HCT116 (cell line): ENCODE results near the gene KLHDC8B. TPM values are rescaled to one million over a fixed set of nuclear protein-coding genes. Genes with fewer than 3 reads are reported as not detected.
A peak's percentile ranks its signal among the peaks of the same experiment; 100 is the strongest.

Source experiments
- ATAC-seq: fragments of 200-7000 bp; cut with Tn5 transposase; 2 replicates; pipeline ENCODE4 v1.9.1; 2020; ENCODE audit warnings: mild to moderate bottlenecking, moderate library complexity
- BruUV-seq: library from RNA; stranded (reverse); fragments of 400-500 nt; replicated peaks from 2 replicates; lab custom pipeline; 2021; lab: Mats Ljungman, UMichigan
- CTCF ChIA-PET: fragments of 300-600 bp; sonication (Branson Sonifier 250); formaldehyde crosslinking; loops from one replicate; lab custom pipeline; 2021; ENCODE audit warnings: antibody characterized with exemption; lab: Charles Lee
- POLR2A ChIA-PET: fragments of 300-600, 350-600 bp; sonication (Branson Sonifier 250); formaldehyde crosslinking; loops from one replicate; lab custom pipeline; 2021; ENCODE audit warnings: antibody characterized with exemption; lab: Charles Lee
- RAD21 ChIA-PET, 2 experiments: fragments of 300-600 bp; sonication (Branson Sonifier 250); formaldehyde crosslinking; loops; one replicate each; lab custom pipeline; 2023; ENCODE audit warnings: low total read pairs in 2 of 2; ENCODE audit not compliant: uncharacterized antibody in 2 of 2, unreplicated experiment in 2 of 2, low non-redundant PET in 1 of 2; lab: Charles Lee
- DNase-seq: peaks from one replicate; pipeline ENCODE4 v3.0.0-alpha.2; 2010; ENCODE audit warnings: low read depth, low spot score
- H2AFZ ChIP-seq: fragments of 200-600 bp; shearing (Covaris generic), sonication (generic); 2 replicates; pipeline ENCODE4 v1.6.1; 2017; ENCODE audit warnings: low read depth, mixed run types, mixed read lengths, antibody characterized with exemption, low read length; ENCODE audit not compliant: poor library complexity, severe bottlenecking
- H3K27ac ChIP-seq: 2 replicates; pipeline ENCODE4 v1.5.1; 2012; ENCODE audit warnings: low read depth, low read length
- H3K27me3 ChIP-seq: fragments of 200-600 bp; sonication (generic); 2 replicates; pipeline ENCODE4 v1.6.1; 2016; ENCODE audit warnings: mixed run types, low read length, mixed read lengths; ENCODE audit not compliant: insufficient read depth
- H3K36me3 ChIP-seq, 2 experiments: fragments of 200-500 bp in 1 of 2; fragments of 200-600 bp in 1 of 2; sonication (Bioruptor generic) in 1 of 2; sonication (generic) in 1 of 2; 2 replicates each; pipeline versions ENCODE4 v1.5.1 to v1.6.1; 2014 to 2016; ENCODE audit warnings: low read length in 2 of 2, inconsistent platforms in 1 of 2, mixed read lengths in 1 of 2, mixed run types in 1 of 2; ENCODE audit not compliant: insufficient read depth in 2 of 2, control insufficient read depth in 1 of 2
- H3K4me1 ChIP-seq, 2 experiments: fragments of 200-600 bp in 1 of 2; sonication (generic) in 1 of 2; 2 replicates each; pipeline versions ENCODE4 v1.5.1 to v1.6.1; 2012 to 2017; ENCODE audit warnings: low read length in 2 of 2, inconsistent platforms in 1 of 2, mild to moderate bottlenecking in 1 of 2, mixed read lengths in 1 of 2, mixed run types in 1 of 2, moderate library complexity in 1 of 2; ENCODE audit not compliant: insufficient read depth in 2 of 2, control insufficient read depth in 1 of 2
- H3K4me2 ChIP-seq: fragments of 200-600 bp; sonication (generic); 2 replicates; pipeline ENCODE4 v1.6.1; 2017; ENCODE audit warnings: mixed run types, low read length, mixed read lengths
- H3K4me3 ChIP-seq, 2 experiments: fragments of 200-600 bp in 1 of 2; sonication (generic) in 1 of 2; replicated peaks in 1 of 2; 2 replicates each; pipeline ENCODE4 v1.5.1; 2011 to 2016; ENCODE audit warnings: low read length in 2 of 2, control low read depth in 1 of 2, low read depth in 1 of 2, mild to moderate bottlenecking in 1 of 2, mixed read lengths in 1 of 2, mixed run types in 1 of 2
- H3K79me2 ChIP-seq: fragments of 200-600 bp; sonication (generic); 2 replicates; pipeline ENCODE4 v1.6.1; 2017; ENCODE audit warnings: mild to moderate bottlenecking, mixed run types, low read length, moderate library complexity, mixed read lengths; ENCODE audit not compliant: insufficient read depth
- H3K9ac ChIP-seq: fragments of 200-600 bp; sonication (generic); 2 replicates; pipeline ENCODE4 v1.6.1; 2016; ENCODE audit warnings: low read length, mixed read lengths
- H3K9me2 ChIP-seq: fragments of 200-600 bp; sonication (generic), shearing (Covaris generic); 2 replicates; pipeline ENCODE4 v1.6.1; 2017; ENCODE audit warnings: mixed run types, mild to moderate bottlenecking, moderate library complexity; ENCODE audit not compliant: insufficient read depth
- H3K9me3 ChIP-seq, 2 experiments: fragments of 200-500 bp in 1 of 2; fragments of 200-600 bp in 1 of 2; sonication (Bioruptor generic) in 1 of 2; sonication (generic) in 1 of 2; 2 replicates each; pipeline ENCODE4 v1.6.1; 2014 to 2017; ENCODE audit warnings: low read length in 2 of 2, mixed read lengths in 2 of 2, inconsistent platforms in 1 of 2, low read depth in 1 of 2, mild to moderate bottlenecking in 1 of 2, mixed run types in 1 of 2, moderate library complexity in 1 of 2; ENCODE audit not compliant: control insufficient read depth in 1 of 2, insufficient read depth in 1 of 2
- H4K20me1 ChIP-seq: fragments of 200-600 bp; sonication (generic), shearing (Covaris generic); 2 replicates; pipeline ENCODE4 v1.6.1; 2017; ENCODE audit warnings: mixed run types, mild to moderate bottlenecking, moderate library complexity; ENCODE audit not compliant: insufficient read depth
- EGR1 ChIP-seq: IDR thresholded peaks from 2 replicates; pipeline ENCODE4 v1.6.1; 2012; ENCODE audit warnings: low read depth
- ELF1 ChIP-seq: IDR thresholded peaks from 2 replicates; pipeline ENCODE4 v1.6.1; 2012; ENCODE audit warnings: low read depth, borderline replicate concordance
- EZH2 ChIP-seq: fragments of 200-600 bp; sonication (generic); IDR thresholded peaks from 2 replicates; pipeline ENCODE4 v1.6.1; 2017; ENCODE audit warnings: antibody characterized with exemption, mixed run types
- FOSL1 ChIP-seq: IDR thresholded peaks from 2 replicates; pipeline ENCODE4 v1.6.1; 2012; ENCODE audit warnings: low read depth
- JUND ChIP-seq: IDR thresholded peaks from 2 replicates; pipeline ENCODE4 v1.6.1; 2012
- MAX ChIP-seq: IDR thresholded peaks from 2 replicates; pipeline ENCODE4 v1.6.1; 2012
- POLR2AphosphoS5 ChIP-seq: IDR thresholded peaks from 2 replicates; pipeline ENCODE4 v1.6.1; 2011; ENCODE audit warnings: mild to moderate bottlenecking, low read depth, low read length, moderate library complexity
- REST ChIP-seq: IDR thresholded peaks from 2 replicates; pipeline ENCODE4 v1.6.1; 2012; ENCODE audit warnings: low read depth
- SRF ChIP-seq: IDR thresholded peaks from 2 replicates; pipeline ENCODE4 v1.6.1; 2012; ENCODE audit warnings: low read depth
- TCF7L2 ChIP-seq: IDR thresholded peaks from 2 replicates; pipeline ENCODE4 v1.7.0; 2011; ENCODE audit warnings: borderline replicate concordance, inconsistent platforms; ENCODE audit not compliant: insufficient read depth, insufficient read length; ENCODE audit errors: extremely low read depth
- ZBTB33 ChIP-seq: IDR thresholded peaks from 2 replicates; pipeline ENCODE4 v1.6.1; 2011; ENCODE audit warnings: mild to moderate bottlenecking, low read length, moderate library complexity; ENCODE audit not compliant: insufficient replicate concordance; ENCODE audit errors: extremely low read depth
- ZFX ChIP-seq: fragments of 450-650 bp; IDR thresholded peaks from 2 replicates; pipeline ENCODE4 v1.6.1; 2017
- intact Hi-C: fragments of 100-400 bp; cut with micrococcal nuclease; formaldehyde crosslinking; loops from 2 replicates; pipeline ENCODE4 v1.10.0; 2022
- total RNA-seq: library from RNA; stranded (reverse); gene quantifications from one replicate; pipeline ENCODE4 v1.2.1, GENCODE V29; 2021; ENCODE audit not compliant: unreplicated experiment

Gene KLHDC8B
- total RNA-seq, 1 experiment from 2014 or later, result 10.4 TPM

- BruUV-seq, result no TSS peak
- intact Hi-C loops, result no loop called here
- Histone ChIP-seq H3K36me3 (0 out of 4 replicates have a peak, but pooled peaks cover 0 to 2% of the 10 kb centered on the region in 2 experiments), H3K4me2 (no peak overlapping the region), H3K9me2 (no peaks in the 10 kb centered on the region), H2AFZ (no peak overlapping the region), H3K27me3 (no peaks in the 10 kb centered on the region), H3K9me3 (no peaks in the 10 kb centered on the region), H3K9ac (no peak overlapping the region), H3K27ac (no peak overlapping the region), H4K20me1 (no peaks in the 10 kb centered on the region), H3K4me3 (no peak overlapping the region), H3K79me2 (no peaks in the 10 kb centered on the region; the same call in 1 of the 2 replicates), H3K4me1 (no peaks in the 10 kb centered on the region)
- no peak for TF ChIP-seq EZH2
- DNase-seq (no peak), ATAC-seq (no peak)
- CTCF ChIA-PET, result interaction anchor here (1.0 to 2.0 kb wide), 2 partner anchors 14 to 170 kb away, joined by 3 to 7 read pairs; partner anchors contain the start of gene KLHDC8B
- RAD21 ChIA-PET, result interaction anchor here in 1 of 2 experiments (1.2 kb wide), 1 partner anchor 169 kb away, joined by 3 read pairs; no protein-coding TSS in a partner anchor
- POLR2A ChIA-PET, result no interaction called here
Observed at GRCh38 chr3:49157289-49157688, 14.1 kb upstream of the KLHDC8B start.

- H2AFZ ChIP-seq, result no peak overlapping the region
- ATAC-seq (peak; percentile 69), DNase-seq (peak; percentile 28)
- H3K9ac ChIP-seq, result no peak overlapping the region
- H3K9me2 ChIP-seq, result no peaks in the 10 kb centered on the region
- peaks cover 4% of the 10 kb centered on the region; the same call in 1 of the 2 replicates for H3K79me2 ChIP-seq
- no peaks in the 10 kb centered on the region for H3K4me1 ChIP-seq
- H3K27me3 ChIP-seq, result no peaks in the 10 kb centered on the region
- no peak overlapping the region for H3K4me3 ChIP-seq
- ChIA-PET CTCF (interaction anchor here (2.0 kb wide), 1 partner anchor 170 kb away, joined by 7 read pairs; no protein-coding TSS in a partner anchor), RAD21 (interaction anchor here in 1 of 2 experiments (0.9 kb wide), 1 partner anchor 64 kb away, joined by 3 read pairs; the partner anchor contains the start of gene QRICH1), POLR2A (no interaction called here)
- no peaks in the 10 kb centered on the region for H3K9me3 ChIP-seq
- intact Hi-C loops, result loop anchor here (2.0 kb wide), 1 partner anchor 169 kb away; no protein-coding TSS in a partner anchor
- BruUV-seq, result no TSS peak
- H3K27ac ChIP-seq, result no peak overlapping the region
- H4K20me1 ChIP-seq, result no peaks in the 10 kb centered on the region
- no peak overlapping the region for H3K4me2 ChIP-seq
- peaks cover 3 to 6% of the 10 kb centered on the region in 2 experiments; a peak in 1 of 4 replicates for H3K36me3 ChIP-seq
- TF ChIP-seq JUND (peak; percentile 5; the same call in 1 of the 2 replicates), ZFX (no peak), TCF7L2 (no peak), ELF1 (no peak), EZH2 (no peak), POLR2AphosphoS5 (peak; percentile 36; the same call in 1 of the 2 replicates), REST (no peak), MAX (no peak), SRF (no peak), FOSL1 (no peak), ZBTB33 (no peak), EGR1 (no peak)
Observed at GRCh38 chr3:49158103-49158709, 13.2 kb upstream of the KLHDC8B start.
